CD14-positive monocyte (primary cell): ENCODE results near the gene JADE1. TPM values are rescaled to one million over a fixed set of nuclear protein-coding genes. Genes with fewer than 3 reads are reported as not detected.

Experiments used
- DNase-seq, 3 donors: peaks; one replicate each; pipeline ENCODE4 v3.0.0-alpha.2; 2011 to 2022
- H2AFZ ChIP-seq: 2 replicates; pipeline ENCODE4 v1.6.0; 2012; ENCODE audit warnings: mild to moderate bottlenecking, low read depth, low read length, inconsistent platforms; ENCODE audit not compliant: insufficient read depth, poor library complexity, severe bottlenecking
- H3K27ac ChIP-seq, 2 donors: 1 replicate in 1 of 2; 2 replicates in 1 of 2; pipeline ENCODE4 v1.5.1; 2012 to 2013; ENCODE audit warnings: low read length in 2 of 2, control low read depth in 1 of 2, inconsistent platforms in 1 of 2, low read depth in 1 of 2, mild to moderate bottlenecking in 1 of 2
- H3K27me3 ChIP-seq, 2 donors: one replicate each; pipeline versions ENCODE4 v1.6.0 to v1.6.1; 2011 to 2013; ENCODE audit warnings: low read length in 2 of 2; ENCODE audit not compliant: control insufficient read depth in 2 of 2, insufficient read depth in 2 of 2
- H3K36me3 ChIP-seq, 2 donors: replicated peaks in 1 of 2; 1 replicate in 1 of 2; 2 replicates in 1 of 2; pipeline versions ENCODE4 v1.5.1 to v1.6.1; 2012 to 2013; ENCODE audit warnings: low read length in 2 of 2, control low read depth in 1 of 2, inconsistent platforms in 1 of 2, mild to moderate bottlenecking in 1 of 2; ENCODE audit not compliant: insufficient read depth in 2 of 2, control insufficient read depth in 1 of 2
- H3K4me1 ChIP-seq, 2 donors: 1 replicate in 1 of 2; 2 replicates in 1 of 2; pipeline versions ENCODE4 v1.5.1 to v1.6.1; 2012 to 2013; ENCODE audit warnings: low read length in 2 of 2, control low read depth in 1 of 2, inconsistent platforms in 1 of 2, mild to moderate bottlenecking in 1 of 2, moderate library complexity in 1 of 2; ENCODE audit not compliant: insufficient read depth in 2 of 2, control insufficient read depth in 1 of 2
- H3K4me2 ChIP-seq: replicated peaks from 2 replicates; pipeline ENCODE3; 2012; ENCODE audit warnings: low read length, moderate library complexity, mild to moderate bottlenecking; ENCODE audit not compliant: poor library complexity, severe bottlenecking; ENCODE audit errors: extremely low read depth
- H3K4me3 ChIP-seq, 3 experiments: fragments of 200-600 bp in 1 of 3; sonication (generic) in 1 of 3; replicated peaks in 1 of 3; 1 replicate in 2 of 3; 2 replicates in 1 of 3; pipeline ENCODE4 v1.5.1; 2011 to 2013; ENCODE audit warnings: low read length in 3 of 3, mild to moderate bottlenecking in 3 of 3, control low read depth in 2 of 3, low read depth in 2 of 3, inconsistent platforms in 1 of 3, moderate library complexity in 1 of 3
- H3K79me2 ChIP-seq: 2 replicates; pipeline ENCODE4 v1.6.0; 2012; ENCODE audit warnings: mild to moderate bottlenecking, control low read depth, inconsistent platforms, low read length, moderate library complexity; ENCODE audit not compliant: insufficient read depth
- H3K9ac ChIP-seq: 2 replicates; pipeline ENCODE4 v1.6.0; 2017; ENCODE audit warnings: low read length, mild to moderate bottlenecking; ENCODE audit not compliant: insufficient read depth, poor library complexity, severe bottlenecking
- H3K9me3 ChIP-seq, 2 donors: replicated peaks in 1 of 2; 1 replicate in 1 of 2; 2 replicates in 1 of 2; pipeline versions ENCODE4 v1.5.1 to v1.6.1; 2012 to 2013; ENCODE audit warnings: low read length in 2 of 2, control low read depth in 1 of 2; ENCODE audit not compliant: control insufficient read depth in 1 of 2, insufficient read depth in 1 of 2
- H4K20me1 ChIP-seq: 2 replicates; pipeline ENCODE4 v1.6.0; 2012; ENCODE audit warnings: mild to moderate bottlenecking, low read length, control low read depth, moderate library complexity; ENCODE audit not compliant: insufficient read depth
- H3K27ac Mint-ChIP-seq, 7 donors: one replicate each; pipeline ENCODE4 v1.8.0; 2020; ENCODE audit warnings: mild to moderate bottlenecking in 7 of 7, mixed read lengths in 7 of 7, moderate library complexity in 6 of 7, inconsistent platforms in 2 of 7
- H3K27me3 Mint-ChIP-seq, 3 donors: one replicate each; pipeline ENCODE4 v1.8.0; 2021 to 2022; ENCODE audit warnings: low read depth in 3 of 3, mild to moderate bottlenecking in 3 of 3, mixed read lengths in 3 of 3, moderate library complexity in 3 of 3, inconsistent platforms in 1 of 3
- H3K36me3 Mint-ChIP-seq, 2 donors: one replicate each; pipeline ENCODE4 v1.8.0; 2020; ENCODE audit warnings: mixed read lengths in 2 of 2, inconsistent platforms in 1 of 2, mild to moderate bottlenecking in 1 of 2
- H3K4me1 Mint-ChIP-seq: one replicate; pipeline ENCODE4 v1.8.0; 2020; ENCODE audit warnings: mild to moderate bottlenecking, mixed read lengths
- H3K4me3 Mint-ChIP-seq, 2 donors: one replicate each; pipeline ENCODE4 v1.8.0; 2020; ENCODE audit warnings: mild to moderate bottlenecking in 2 of 2, mixed read lengths in 2 of 2, moderate library complexity in 1 of 2
- H3K9me3 Mint-ChIP-seq, 7 donors: one replicate each; pipeline ENCODE4 v1.8.0; 2020 to 2022; ENCODE audit warnings: mixed read lengths in 7 of 7, mild to moderate bottlenecking in 6 of 7, moderate library complexity in 6 of 7, inconsistent platforms in 2 of 7
- WGBS: methylation state at CpG from one replicate; pipeline ENCODE4 v1.1.5; 2013; ENCODE audit warnings: missing lambda C conversion rate; ENCODE audit not compliant: insufficient coverage; 5-methylcytosine and 5-hydroxymethylcytosine counted together
- intact Hi-C, 2 donors: fragments of 100-400 bp; cut with micrococcal nuclease; formaldehyde crosslinking; loops; one replicate each; pipeline versions ENCODE4 v1.15.0 to v1.15.1; 2023
- polyA plus RNA-seq, 3 donors: library from polyadenylated mRNA; depleted of rRNA in 1 of 3; unstranded in 2 of 3; stranded (reverse) in 1 of 3; fragments of 300-500 nt in 2 of 3; fragments of >200 nt in 1 of 3; fragmentation: Illumina TruSeq in 2 of 3; gene quantifications; 1 replicate in 2 of 3; 2 replicates in 1 of 3; pipeline ENCODE4 v1.2.3, GENCODE V29; 2012 to 2021
- TF ChIP-seq, protein P1 (sequence below): fragments of 200-600 bp; IDR thresholded peaks from one replicate; pipeline ENCODE4 v1.8.0; 2022; ENCODE audit warnings: antibody characterized with exemption, mild to moderate bottlenecking

JADE1 gene
- polyA plus RNA-seq, 3 donors, result 7.3 to 12.8 (median 12.3) TPM

DNA sequence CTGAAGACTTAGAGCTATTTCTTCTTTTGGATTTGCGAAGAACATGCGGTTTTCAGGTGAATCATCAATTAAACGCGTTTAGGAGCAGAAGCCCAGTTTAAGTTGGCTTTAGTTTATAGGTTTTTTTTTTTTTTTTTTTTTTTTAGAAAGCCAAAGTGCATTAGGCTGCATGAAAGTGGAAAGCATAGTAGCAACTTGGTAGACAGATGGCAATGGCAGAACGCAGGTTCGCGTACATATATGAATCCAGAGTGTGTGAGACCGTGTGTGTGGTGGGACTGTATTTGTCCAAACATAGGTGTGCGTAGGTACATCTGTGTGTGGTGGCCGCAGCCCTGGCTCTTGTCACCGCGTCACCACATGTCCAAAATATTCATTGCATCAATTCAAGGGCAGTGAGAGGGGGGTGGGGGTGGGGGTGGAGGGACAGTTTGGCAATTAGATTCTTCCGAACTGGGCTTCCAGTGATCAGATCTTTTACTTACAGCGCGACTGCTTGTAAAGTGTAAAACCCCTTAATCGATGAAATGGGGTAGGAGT is 901 bp downstream of the JADE1 start:
- no peaks in the 10 kb centered on the region for H3K36me3 ChIP-seq
- H3K9me3 Mint-ChIP-seq, result peaks cover 0 to 6% (median 3%) of the 10 kb centered on the region in 7 donors
- TF ChIP-seq, protein P1, sequence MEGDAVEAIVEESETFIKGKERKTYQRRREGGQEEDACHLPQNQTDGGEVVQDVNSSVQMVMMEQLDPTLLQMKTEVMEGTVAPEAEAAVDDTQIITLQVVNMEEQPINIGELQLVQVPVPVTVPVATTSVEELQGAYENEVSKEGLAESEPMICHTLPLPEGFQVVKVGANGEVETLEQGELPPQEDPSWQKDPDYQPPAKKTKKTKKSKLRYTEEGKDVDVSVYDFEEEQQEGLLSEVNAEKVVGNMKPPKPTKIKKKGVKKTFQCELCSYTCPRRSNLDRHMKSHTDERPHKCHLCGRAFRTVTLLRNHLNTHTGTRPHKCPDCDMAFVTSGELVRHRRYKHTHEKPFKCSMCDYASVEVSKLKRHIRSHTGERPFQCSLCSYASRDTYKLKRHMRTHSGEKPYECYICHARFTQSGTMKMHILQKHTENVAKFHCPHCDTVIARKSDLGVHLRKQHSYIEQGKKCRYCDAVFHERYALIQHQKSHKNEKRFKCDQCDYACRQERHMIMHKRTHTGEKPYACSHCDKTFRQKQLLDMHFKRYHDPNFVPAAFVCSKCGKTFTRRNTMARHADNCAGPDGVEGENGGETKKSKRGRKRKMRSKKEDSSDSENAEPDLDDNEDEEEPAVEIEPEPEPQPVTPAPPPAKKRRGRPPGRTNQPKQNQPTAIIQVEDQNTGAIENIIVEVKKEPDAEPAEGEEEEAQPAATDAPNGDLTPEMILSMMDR, result no peak
- intact Hi-C loops, result loop anchor here (5.0 to 10.0 kb wide), 2 partner anchors 284 to 523 kb away; partner anchors contain the start of genes C4orf33 (in 2 of the 2), SCLT1 (in 2 of the 2) and PGRMC2 (in 1 of the 2)
- peak overlapping the region; percentile 63 to 99 (median 99) for H3K4me3 ChIP-seq
- H3K9me3 ChIP-seq, result peaks cover 0 to 4% of the 10 kb centered on the region in 2 donors
- H3K4me2 ChIP-seq, result peak overlapping the region; percentile 97
- H3K4me3 Mint-ChIP-seq, result peak overlapping the region; percentile 97 to 99
- H4K20me1 ChIP-seq, result peaks cover 14% of the 10 kb centered on the region
- 0% methylated on average over 10 of the region's 16 CpGs for WGBS
- H2AFZ ChIP-seq, result peak overlapping the region; percentile 90
- peak overlapping the region; percentile 64 to 74 for H3K27ac ChIP-seq
- peak overlapping the region; percentile 78 for H3K9ac ChIP-seq
- H3K36me3 Mint-ChIP-seq, result no peaks in the 10 kb centered on the region
- H3K27me3 ChIP-seq, result no peaks in the 10 kb centered on the region
- H3K27me3 Mint-ChIP-seq, result no peaks in the 10 kb centered on the region
- peaks cover 23% of the 10 kb centered on the region for H3K4me1 Mint-ChIP-seq
- peak overlapping the region; percentile 82 to 97 (median 91) for H3K27ac Mint-ChIP-seq
- peaks cover 47% of the 10 kb centered on the region for H3K79me2 ChIP-seq
- H3K4me1 ChIP-seq, result peaks cover 19 to 31% of the 10 kb centered on the region in 2 donors
- peak in 1 of 3 donors; percentile 6 for DNase-seq

DNA sequence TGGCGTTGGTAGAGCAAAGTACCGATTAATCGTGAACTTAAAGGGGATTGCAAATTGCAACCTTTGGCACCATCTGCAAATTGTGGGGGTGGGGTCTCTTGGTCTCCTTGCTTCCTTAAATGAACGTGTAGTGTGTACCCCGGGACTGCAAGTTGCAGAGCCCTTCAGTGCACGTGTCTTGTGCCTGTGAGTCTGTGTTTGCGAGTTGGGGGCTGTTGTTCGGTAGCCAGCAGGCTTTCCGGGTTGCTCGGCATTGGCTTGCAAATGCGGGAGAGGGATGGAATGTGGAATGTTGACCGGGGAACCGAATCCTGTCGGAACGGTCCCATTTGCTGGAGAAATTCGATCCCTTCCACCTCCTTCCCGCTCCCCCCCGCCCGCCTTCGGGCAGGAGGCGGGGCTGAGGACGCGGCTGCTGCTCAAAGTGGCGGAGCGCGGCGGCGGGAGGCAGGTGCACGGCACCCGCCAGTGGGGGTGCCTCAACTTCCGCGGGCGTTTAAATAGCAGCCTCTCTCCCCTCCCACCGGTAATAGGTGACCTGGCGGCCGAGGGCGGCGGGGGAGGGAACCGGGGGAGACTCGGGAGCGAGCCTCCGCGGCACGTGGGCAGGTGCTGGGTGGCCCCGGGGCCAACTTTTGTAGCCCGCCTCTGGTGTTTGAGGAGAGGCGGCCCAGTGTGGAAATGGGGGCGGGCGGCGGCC is 1.5 kb downstream of the JADE1 start:
- Histone ChIP-seq H3K4me3 (peak overlapping the region; percentile 63 to 99 (median 99)), H3K4me2 (peak overlapping the region; percentile 97), H2AFZ (peak overlapping the region; percentile 90), H3K27me3 (no peaks in the 10 kb centered on the region), H3K27ac (peak overlapping the region; percentile 53 to 83), H4K20me1 (peaks cover 18% of the 10 kb centered on the region), H3K4me1 (peaks cover 19 to 31% of the 10 kb centered on the region in 2 donors), H3K79me2 (peaks cover 53% of the 10 kb centered on the region), H3K9ac (peak overlapping the region; percentile 78), H3K36me3 (no peaks in the 10 kb centered on the region), H3K9me3 (peaks cover 0 to 4% of the 10 kb centered on the region in 2 donors)
- Mint-ChIP-seq H3K9me3 (peaks cover 0 to 6% (median 3%) of the 10 kb centered on the region in 7 donors), H3K4me1 (peaks cover 25% of the 10 kb centered on the region), H3K27ac (peak overlapping the region in 6 of 7 donors; percentile 26 to 91 (median 72)), H3K36me3 (no peaks in the 10 kb centered on the region), H3K4me3 (peak overlapping the region; percentile 97 to 99), H3K27me3 (no peaks in the 10 kb centered on the region)
- TF ChIP-seq, protein P1, result no peak
- DNase-seq, result peak in 1 of 3 donors; percentile 23
- intact Hi-C loops, result loop anchor here (5.0 to 10.0 kb wide), 2 partner anchors 284 to 524 kb away; partner anchors contain the start of genes C4orf33 (in 2 of the 2), SCLT1 (in 2 of the 2) and PGRMC2 (in 1 of the 2)
- 0% methylated on average over 32 of the region's 50 CpGs for WGBS
